Measurements from ENCODE around the gene TMEM50B.
"Not testable (repeated sequence)": the region's sequence is repeated elsewhere in the genome, so short reads cannot be mapped to it uniquely, and the experiment has no call there.

TMEM50B gene

DNA sequence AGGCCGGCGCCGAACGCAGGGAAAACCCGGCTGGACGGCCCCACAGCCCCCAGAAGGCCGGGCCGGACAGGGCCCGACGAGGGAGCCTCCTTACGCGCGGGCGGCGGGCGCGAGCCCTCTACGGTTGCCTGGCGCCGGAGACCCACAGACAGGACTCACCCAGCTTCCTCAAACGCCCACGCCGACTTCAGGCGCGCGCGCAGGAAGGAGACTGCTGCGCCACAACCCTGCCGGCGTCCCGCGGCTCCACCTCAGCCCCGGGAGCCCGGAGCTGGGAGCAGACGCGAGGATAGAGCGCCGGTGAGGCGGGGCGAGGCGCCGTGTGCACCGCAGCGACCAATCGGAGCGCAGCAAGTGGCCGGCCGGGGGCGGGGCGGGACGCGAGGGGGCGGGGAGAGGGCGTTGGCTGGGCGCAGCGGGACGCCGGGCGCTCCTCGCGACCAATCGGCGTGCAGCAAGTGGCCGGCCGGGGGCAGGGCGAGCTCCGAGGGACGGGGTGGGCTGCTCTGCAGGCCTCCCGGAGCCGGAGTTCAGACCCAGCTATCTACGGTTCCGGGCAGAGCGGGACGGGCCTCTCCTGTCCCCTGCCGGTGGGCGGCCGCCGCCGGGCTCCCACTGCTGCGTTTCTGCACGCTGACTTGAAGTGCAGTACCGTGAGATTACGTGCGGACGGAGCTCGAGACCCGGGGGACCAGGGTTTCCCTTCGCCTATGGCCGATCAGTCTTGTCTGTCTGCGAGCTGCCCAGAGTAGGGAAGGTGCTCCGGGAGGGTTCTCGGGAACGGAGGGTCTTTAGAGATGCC lies at the start of gene TMEM50B:
Gene TMEM50B (minus strand): TSS at position 296 of the 802 bp plus-strand sequence. CDS start 11,089 bp downstream, outside the sequence.
- DNase-seq = peak; percentile 97

DNA sequence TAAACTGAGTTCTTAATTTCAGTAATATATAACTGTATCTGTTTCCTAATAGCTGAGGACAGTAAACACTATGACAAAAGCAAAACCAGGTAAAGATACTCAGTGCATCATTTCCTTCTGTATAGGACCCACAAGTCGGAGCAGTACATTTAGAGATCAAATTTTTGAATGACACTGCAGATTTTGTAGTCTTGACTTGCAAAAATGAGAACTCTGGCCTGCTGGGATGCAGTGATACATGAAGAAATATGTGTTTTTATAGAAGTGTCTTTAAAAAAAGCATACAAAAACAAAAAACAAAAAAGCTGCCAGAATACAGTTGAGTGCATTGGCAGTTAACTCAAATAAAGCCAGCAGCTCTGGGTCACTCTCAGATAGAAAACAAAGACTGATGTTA lies 43.2 kb upstream of the TMEM50B start:
- DNase-seq = no peak

DNA sequence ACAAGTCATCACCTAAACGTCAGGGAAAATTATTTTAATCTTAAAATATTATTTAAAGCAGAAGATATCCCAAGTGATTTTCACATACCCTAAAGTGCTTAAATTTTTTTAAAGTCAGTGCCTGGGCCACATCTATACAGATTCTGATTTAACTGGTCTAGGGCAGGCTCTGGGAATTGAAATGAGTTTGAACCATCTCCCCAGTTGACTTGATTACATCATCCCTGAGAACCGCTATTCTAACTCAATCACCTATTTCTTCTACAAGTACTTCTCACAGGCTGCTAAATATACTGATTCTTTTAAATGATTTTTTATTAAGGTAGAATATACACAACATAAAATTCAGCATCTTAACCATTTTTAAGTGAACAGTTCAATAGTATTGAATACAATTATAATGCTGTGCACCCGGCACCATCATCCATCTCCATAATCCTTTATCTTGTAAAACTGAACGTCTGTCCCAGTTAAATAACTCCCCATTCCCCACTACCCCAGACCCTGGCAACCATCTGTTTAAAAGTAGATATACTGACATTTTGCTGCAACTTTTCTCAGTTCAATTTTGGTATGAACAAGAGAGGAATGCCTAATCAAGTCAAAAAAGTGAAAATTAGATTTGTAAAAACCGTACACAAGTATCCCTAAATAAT lies 42.7 kb upstream of the TMEM50B start:
- no peak for DNase-seq

DNA sequence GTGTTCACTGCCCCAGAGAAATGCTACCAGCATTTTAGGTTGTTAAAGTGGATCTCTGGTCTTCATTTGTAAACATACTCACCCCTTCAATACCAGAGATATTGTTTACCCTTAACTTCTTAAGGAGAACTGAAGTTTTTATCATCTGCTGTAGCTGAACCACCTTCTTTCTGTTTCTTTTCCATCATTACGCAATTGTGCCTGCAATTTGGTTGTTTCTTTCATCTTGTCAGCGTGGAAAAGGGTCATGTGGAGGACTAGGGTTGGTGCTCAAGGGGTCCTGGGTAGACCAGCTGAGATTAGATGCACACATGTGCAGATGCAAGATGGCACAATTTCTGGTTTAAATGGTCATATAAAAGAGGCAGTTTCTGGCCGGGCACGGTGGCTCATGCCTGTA lies 39.1 kb upstream of the TMEM50B start:
- no peak for DNase-seq

DNA sequence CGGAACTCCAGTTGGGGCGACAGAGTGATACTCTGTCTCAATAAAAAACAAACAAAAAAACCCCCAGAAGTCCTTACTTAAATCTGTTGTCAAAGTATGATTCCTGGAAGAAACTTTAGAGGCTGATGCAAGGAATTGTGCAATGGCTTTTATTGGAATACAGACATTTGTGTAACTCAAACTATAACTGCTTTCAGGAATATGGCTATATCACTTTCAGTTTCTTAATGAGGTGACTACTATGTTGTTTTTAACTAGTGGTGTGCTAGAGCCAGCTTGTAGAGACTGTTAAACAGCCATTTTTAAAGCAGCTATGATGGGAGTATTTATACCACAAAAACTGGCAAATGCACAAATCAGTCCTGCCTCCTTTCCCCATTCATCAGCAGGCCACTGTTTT lies 34.5 kb upstream of the TMEM50B start:
- DNase-seq = no peak

DNA sequence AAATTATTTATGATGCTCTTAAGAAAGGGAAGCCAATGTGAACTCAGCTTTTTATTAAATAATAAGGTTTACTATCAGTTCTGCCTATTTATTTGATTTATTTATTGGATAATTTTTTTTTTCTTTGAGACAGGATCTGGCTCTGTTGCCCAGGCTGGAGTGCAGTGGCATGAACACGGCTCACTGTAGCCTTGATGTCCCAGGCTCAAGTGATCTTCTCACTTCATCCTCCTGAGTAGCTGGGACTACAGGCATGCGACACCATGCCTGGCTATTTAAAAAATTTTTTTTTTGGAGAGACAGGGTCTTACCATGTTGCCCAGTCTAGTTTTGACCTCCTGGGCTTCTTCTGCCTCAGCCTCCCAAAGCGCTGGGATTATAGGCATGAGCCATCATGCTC lies 32.7 kb upstream of the TMEM50B start:
- no peak for DNase-seq

DNA sequence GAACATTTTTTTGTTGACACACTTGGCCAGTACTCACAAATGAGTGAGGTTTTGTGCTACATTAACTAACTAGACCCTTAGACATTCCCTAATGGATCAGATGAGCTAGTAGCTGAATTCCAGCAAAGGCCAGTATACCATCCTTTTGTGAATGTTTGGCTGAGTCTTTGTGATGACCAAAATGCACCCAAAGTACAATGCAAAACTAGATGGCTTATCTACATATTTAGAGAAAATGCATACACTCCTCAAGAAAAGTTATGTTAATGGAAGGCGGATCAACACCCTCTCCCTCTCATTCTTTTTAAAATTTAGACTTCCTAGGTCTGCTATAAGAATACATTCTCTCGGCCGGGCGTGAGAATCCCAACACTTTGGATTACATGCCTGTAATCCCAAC lies 31.9 kb upstream of the TMEM50B start:
- DNase-seq = no peak

DNA sequence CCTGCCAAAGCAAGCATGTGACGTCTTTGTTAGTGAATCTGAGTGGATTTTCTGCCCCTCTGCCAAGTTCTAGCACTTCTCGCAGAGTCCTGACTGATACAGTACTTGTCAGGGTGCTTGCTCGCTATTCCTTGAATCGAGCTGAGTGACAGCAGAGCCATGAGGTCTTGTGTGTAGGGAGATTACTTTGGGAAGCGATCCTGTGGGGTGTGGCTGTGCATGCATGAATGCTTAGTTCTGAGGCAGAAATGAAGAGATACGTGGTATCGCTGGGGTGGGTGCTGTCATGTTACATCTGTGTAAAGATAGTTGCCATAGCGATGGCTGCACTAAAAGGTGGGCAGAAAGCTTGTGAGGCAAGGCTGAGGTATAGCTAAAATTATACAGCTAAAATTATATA lies 31.1 kb upstream of the TMEM50B start:
- DNase-seq = no peak

DNA sequence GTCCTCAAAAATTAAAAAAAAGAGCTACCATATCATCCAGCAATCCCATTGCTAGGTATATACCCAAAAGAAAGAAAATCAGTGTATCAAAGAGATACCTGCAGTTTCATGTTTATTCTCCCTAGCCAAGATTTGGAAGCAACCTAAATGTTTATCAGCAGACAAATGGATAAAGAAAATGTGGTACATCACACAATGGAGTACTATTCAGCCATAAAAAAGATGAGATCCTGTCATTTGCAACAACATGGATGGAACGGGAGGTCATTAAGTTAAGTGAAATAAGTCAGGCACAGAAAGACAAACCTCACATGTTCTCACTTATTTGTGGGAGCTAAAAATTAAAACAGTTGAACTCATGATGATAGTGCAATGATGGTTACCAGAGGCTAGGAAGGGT lies 27.2 kb upstream of the TMEM50B start:
- not testable (repeated sequence) for DNase-seq

DNA sequence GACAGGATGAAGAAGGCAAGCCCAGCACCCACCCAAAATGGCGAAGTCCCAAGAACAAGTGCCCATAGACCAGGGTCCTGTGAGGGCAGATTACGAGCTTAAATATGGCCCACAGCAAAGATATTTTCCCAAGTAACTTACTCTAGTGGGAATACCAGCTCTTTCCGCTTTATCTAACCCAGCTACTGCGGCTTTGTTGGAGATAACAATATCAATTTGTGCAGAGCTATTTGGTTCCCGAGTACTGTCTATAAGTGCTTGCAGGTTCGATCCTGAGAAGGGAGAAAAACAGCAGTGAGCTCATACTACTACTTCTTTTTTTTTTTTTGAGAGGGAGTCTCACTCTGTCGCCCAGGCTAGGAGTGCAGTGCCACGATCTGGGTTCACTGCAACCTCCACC lies 26.1 kb upstream of the TMEM50B start:
- no peak for DNase-seq

DNA sequence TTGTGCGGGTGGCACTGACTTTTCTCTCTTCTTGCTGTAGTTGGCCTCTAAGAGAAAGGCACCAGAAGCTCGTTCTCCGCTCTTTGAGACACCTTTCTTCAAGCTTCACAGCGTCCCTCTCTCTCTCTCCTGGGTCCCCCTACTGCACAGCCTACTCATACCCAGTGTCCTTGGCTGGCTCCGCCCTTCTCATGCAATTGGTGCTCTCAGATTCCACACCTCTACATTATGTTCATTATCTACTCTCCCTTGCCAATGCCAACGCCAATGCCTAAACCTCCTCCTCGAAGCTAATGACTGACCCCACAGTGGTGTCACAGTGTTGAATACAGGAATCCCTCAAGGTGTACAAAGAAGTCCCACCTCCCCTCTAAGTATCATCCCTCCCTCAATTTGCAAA lies 16.6 kb upstream of the TMEM50B start:
- DNase-seq = no peak

DNA sequence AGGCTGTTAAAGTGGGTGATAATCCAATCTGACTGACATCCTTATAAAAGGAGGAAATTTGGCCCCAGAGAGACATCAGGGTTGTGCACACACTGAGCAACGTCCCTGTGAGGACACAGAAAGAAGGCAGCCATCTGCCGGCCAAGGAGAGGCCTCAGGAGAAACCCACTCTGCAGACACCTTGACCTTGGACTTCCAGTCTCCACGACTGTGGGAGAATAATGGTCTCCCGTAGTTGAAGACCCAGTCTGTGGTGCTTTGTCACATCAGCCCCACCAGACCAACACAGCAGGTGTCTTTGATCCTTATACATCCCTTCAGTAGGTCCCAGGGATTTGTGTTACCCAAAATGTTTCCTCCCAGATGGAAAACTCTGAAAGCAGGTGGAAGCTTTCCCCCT lies 16.0 kb upstream of the TMEM50B start:
- DNase-seq = no peak

DNA sequence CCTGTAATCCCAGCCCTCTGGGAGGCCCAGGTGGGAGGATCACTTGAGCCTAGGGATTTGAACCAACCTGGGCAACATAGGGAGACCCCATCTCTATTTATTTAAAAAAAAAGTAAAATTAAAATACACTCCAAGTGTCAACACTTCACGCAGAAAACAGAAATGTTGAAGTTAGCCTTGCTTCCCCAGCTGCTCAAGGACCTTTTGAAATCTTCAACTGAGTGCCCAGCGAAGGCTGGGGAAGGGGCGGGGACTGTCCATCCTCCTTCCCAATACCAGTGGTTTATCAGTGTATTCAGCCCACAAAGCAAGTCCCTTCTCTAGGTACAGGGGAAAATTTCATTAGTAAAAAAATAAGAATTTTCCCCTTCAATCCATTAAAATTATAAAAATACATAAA lies 14.0 kb upstream of the TMEM50B start:
- no peak for DNase-seq

DNA sequence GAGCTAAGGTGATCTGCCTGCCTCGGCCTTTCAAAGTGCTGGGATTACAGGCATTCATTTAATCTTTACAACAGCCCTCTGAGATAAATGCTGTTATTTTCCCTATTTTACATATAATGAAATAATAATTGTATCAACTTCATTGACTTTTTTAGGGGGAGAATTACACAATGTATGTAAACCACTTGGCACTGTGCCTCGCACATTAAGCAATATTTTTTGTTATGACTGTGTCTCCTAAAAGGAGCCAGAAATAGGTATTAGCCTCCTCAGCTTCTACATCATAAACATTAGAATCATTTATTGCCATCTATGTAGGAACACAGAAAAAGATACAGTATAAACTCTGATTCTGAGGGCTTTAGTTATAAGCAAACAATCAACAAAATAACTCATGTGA lies 12.8 kb upstream of the TMEM50B start:
- DNase-seq = no peak

DNA sequence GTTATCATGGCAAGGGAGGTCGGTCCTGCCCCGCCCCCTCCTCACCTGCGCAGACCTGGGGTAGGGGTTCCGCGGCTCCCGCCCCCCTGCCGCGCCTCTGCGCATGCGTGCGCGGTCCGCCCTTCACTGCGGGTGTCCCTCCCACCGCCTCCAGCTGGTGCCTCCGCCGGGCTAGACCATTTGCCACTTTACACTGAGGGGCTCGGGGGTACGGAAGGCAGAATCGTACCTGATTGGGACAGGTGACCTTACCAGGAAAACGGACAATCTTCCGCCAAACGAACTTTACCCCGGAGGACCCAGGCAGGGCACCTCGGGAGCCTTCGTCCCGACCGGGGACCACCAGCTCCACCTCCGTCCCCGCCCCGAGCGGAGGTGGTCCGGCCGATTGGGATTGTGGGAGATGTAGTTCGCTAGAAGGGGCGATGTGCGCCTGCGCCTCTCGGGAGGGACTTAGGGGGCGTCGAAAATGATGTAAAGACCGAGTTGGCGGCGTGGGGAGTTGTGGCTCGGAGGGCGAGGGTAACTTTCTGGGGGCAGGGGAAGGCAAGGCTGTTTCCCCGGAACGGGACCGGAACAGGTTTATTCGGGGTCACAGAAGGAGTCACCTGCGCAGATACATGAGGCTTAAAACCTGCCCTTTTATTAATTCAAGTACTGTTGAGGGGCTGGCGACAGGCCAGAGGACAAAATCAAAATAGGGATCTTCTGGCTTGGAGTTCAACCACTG lies 11.8 kb upstream of the TMEM50B start, which contains the start of gene DNAJC28:
Gene DNAJC28 (minus strand): TSS at position 344 of the 730 bp plus-strand sequence. CDS start 2,323 bp downstream, outside the sequence.
- DNase-seq = peak; percentile 95

DNA sequence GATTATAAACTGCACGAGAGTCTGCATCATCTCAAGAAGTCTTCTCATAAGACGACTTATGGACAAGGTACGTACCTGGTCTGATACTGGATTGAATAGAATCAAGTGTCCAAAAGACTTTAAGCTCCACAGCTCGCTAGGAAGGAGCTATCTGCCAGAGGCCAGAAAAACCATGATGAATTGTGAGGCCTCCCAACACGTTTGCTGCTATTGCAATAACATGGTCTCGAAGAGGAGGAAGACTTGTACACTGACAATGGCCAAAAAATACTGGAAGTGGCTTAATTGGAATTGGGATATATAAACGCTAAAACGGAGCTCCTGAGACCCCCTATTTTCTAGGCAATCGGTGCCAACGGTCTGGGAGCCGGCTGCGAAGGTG lies 11.2 kb upstream of the TMEM50B start:
- DNase-seq = no peak

DNA sequence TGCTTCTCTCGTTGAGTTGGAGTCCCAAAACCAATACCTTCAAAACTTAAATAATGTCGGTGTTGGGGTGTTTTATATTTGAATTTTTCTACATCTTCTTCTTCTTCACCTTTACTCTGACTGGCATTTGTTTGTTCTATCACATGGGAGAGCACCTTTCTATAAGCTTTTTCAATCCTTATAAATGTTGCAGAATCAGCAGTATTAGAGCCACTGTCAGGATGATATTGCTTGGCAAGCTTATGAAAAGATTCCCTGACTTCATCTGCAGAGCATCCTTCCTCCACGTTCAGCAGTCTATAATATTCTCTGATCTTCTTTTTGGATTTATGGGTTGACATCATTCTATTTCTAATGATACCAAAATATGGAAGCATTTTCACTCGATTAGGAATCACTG lies 9.2 kb upstream of the TMEM50B start:
- DNase-seq = no peak

DNA sequence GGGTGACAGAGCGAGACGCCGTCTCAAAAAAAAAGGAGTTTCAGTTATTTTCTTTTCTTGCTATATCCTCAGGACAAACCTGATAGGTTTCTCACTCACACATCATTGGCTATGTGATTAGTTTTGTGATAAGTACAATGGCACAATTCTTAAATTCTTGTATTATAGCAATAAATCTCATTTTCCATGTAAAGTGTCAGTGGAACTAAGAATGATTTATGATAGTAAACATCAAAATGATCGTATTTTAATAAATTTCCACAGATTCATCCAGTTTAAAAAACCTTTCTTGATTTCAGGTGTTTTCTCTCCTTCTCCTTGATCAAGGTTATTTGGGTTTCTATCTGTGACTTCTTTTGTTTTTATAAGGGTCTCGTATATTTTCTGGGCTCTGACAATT lies 8.2 kb upstream of the TMEM50B start:
- no peak for DNase-seq

DNA sequence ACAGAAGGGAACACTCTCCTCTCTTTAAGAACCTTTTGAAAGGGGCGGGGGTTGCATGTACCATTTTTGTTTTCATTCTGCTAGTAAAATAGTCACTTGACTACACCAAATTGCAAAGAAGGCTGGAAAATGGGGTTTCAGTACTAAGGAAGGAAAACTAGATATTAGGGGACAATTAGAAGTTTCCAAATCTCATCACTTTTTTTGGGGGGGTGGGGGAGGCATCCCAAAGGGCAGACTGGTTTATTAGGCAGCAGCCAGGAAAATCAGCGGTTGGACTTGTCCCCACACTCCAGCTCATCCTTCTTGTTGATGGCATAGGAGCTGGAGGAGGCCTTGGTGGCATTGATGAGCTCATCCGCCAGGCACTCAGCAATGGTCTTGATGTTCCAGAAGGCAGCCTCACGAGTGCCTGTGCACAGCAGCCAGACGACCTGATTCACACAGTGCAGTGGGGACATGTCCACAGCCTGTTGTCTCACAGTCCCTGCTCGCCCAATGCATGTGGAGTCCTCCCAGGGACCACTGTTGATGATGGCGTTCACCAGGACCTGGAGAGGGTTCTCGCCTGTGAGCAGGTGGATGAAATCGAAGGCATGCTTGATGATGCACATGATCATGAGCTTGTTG lies 1.7 kb upstream of the TMEM50B start:
- no peak for DNase-seq

DNA sequence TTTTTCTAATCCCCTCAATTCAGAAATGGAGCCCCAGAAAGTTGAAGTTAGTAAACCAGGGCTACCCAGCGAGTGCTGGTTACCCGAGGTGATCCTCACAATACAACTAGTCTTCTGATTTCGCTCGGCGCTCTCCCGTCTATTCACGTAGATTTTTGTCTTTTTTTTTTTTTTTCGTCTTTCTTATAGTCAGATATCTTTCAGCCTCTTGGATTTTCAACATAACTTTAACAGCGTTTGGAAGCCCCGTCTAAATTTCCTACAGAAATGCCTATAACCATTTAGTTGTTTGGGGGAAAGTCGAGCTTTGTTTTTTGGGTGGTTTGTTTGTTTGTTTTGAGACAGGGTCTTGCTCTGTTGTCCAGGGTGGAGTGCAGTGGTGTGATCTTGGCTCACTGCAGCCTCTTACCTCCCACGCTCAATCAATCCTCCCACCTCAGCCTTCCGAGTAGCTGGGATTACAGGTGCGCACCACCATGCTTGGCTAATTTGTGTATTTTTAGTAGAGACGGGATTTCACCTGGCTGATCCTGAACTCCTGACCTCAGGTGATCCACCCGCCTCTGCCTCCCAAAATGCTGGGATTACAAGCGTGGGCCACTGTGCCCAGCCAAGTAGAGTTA lies 818 bp upstream of the TMEM50B start:
- DNase-seq = no peak

DNA sequence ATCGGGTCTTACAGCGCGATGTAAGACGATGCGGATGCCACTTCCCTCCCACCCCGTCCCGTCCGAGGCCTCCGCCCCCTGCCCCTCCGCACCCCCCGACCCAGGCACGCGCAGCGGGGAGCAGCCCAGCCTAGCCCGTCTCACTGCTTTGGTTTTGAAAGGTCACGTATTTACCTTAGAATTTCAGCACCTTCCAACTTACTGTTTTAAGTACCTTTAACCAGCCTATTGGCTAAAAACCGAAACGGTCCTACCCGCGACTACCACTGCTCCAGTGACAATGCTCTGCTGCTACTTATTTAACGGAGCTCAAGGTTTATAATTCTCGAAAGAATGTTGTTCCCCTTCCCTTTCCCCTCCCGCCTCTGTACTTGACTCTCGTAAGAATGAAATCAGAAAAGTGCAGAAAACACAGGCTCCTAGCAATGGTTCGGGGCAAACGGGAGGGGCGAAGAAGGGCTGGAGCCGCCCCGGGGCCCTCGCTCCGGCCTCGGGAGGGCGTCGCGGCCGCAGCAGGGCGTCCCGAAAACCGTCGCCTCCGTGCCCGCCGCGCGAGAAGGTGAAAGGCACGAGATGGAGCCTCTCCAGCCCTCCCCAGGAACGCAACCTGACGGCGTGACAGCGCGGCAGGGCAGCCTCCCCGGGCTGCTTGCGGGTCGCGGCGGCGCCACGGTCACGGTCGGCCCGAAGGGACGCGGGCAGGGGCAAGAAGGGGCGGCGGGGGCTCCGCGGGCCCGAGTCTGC lies 667 bp downstream of the TMEM50B start:
- peak; percentile 55 for DNase-seq

DNA sequence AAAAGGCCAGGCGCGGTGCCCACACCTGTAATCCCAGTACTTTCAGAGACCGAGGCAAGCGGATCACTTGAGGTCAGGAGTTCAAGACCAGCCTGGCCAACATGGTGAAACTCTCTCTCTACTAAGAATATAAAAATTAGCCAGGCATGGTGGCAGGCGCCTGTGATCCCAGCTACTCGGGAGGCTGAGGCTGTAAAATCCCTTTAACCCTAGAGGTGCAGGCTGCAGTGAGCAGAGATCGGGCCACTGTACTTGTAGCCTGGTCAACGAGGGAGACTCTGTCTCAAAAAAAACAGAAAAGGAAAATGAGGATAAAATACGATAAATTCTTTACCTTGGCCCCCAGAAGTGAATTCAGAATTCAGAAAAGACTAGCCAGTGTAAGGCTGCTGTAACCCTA lies 1.6 kb downstream of the TMEM50B start:
- DNase-seq = no peak

All from activated CD4-positive, alpha-beta T cell treated with anti-CD3 and anti-CD28 coated beads for 48 hours (primary cell).